H1 (cell line): Measurements from ENCODE around the gene SPAAR. TPM values are rescaled to one million over a fixed set of nuclear protein-coding genes. Genes with fewer than 3 reads are reported as not detected.

Source experiments
- CTCF ChIA-PET: fragments of 300-600 bp; sonication (Branson Sonifier 250); formaldehyde crosslinking; loops from one replicate; lab custom pipeline; 2021; ENCODE audit not compliant: partially characterized antibody; lab: Charles Lee
- POLR2A ChIA-PET: fragments of 300-600 bp; sonication (Branson Sonifier 250); formaldehyde crosslinking; loops from one replicate; lab custom pipeline; 2021; ENCODE audit warnings: inconsistent platforms; ENCODE audit not compliant: partially characterized antibody; lab: Charles Lee
- DNase-seq, 2 experiments: peaks; one replicate each; pipeline versions ENCODE4 v3.0.0 to v3.0.0-alpha.2; 2010 to 2022; ENCODE audit warnings: low spot score in 2 of 2, low read depth in 1 of 2, mixed read lengths in 1 of 2
- FAIRE-seq: peaks from 2 replicates; lab custom pipeline; 2011; peaks lifted over from hg19 to GRCh38; lab: Jason Lieb, UNC
- H2AFZ ChIP-seq: 2 replicates; pipeline ENCODE4 v1.8.1; 2012; ENCODE audit warnings: low read length, inconsistent platforms
- H2AK5ac ChIP-seq: 2 replicates; pipeline ENCODE4 v1.6.1; 2013; ENCODE audit warnings: low read depth, low read length
- H2BK120ac ChIP-seq: replicated peaks from 2 replicates; pipeline ENCODE3; 2013; ENCODE audit warnings: low read depth, low read length, inconsistent platforms
- H2BK12ac ChIP-seq: 2 replicates; pipeline ENCODE4 v1.6.1; 2013; ENCODE audit warnings: low read depth, low read length
- H2BK15ac ChIP-seq: 2 replicates; pipeline ENCODE4 v1.6.1; 2013; ENCODE audit warnings: low read length
- H2BK20ac ChIP-seq: 2 replicates; pipeline ENCODE4 v1.6.1; 2013; ENCODE audit warnings: low read length
- H2BK5ac ChIP-seq: 2 replicates; pipeline ENCODE4 v1.6.1; 2013; ENCODE audit warnings: low read depth, low read length
- H3K14ac ChIP-seq: 2 replicates; pipeline ENCODE4 v1.6.1; 2013; ENCODE audit warnings: inconsistent platforms; ENCODE audit not compliant: insufficient read length
- H3K18ac ChIP-seq: 2 replicates; pipeline ENCODE4 v1.6.1; 2013; ENCODE audit warnings: low read length; ENCODE audit errors: extremely low read depth
- H3K23ac ChIP-seq: 2 replicates; pipeline ENCODE4 v1.6.1; 2013; ENCODE audit warnings: inconsistent platforms; ENCODE audit not compliant: insufficient read length
- H3K23me2 ChIP-seq: 2 replicates; pipeline ENCODE4 v1.6.1; 2013; ENCODE audit warnings: low read depth, low read length
- H3K27ac ChIP-seq: 2 replicates; pipeline ENCODE4 v1.6.1; 2011; ENCODE audit warnings: low read depth, low read length, inconsistent platforms
- H3K27me3 ChIP-seq, 4 experiments: replicated peaks in 1 of 4; 1 replicate in 1 of 4; 2 replicates in 3 of 4; pipeline versions ENCODE4 v1.6.1 to v1.8.1; 2011 to 2013; ENCODE audit warnings: low read length in 3 of 4, mild to moderate bottlenecking in 3 of 4, inconsistent platforms in 2 of 4, mixed read lengths in 2 of 4, moderate library complexity in 1 of 4; ENCODE audit not compliant: control insufficient read depth in 3 of 4, insufficient read depth in 3 of 4; ENCODE audit errors: extremely low read depth in 1 of 4
- H3K36me3 ChIP-seq, 4 experiments: 2 replicates each; pipeline versions ENCODE4 v1.6.1 to v1.8.1; 2011 to 2013; ENCODE audit warnings: mild to moderate bottlenecking in 4 of 4, low read length in 3 of 4, moderate library complexity in 2 of 4, control low read depth in 1 of 4, inconsistent platforms in 1 of 4; ENCODE audit not compliant: insufficient read depth in 4 of 4, control insufficient read depth in 2 of 4
- H3K4ac ChIP-seq: replicated peaks from 2 replicates; pipeline ENCODE3; 2013; ENCODE audit warnings: low read length, low read depth, mixed read lengths, inconsistent platforms; ENCODE audit not compliant: insufficient read length
- H3K4me1 ChIP-seq, 4 experiments: replicated peaks in 1 of 4; 1 replicate in 1 of 4; 2 replicates in 3 of 4; pipeline versions ENCODE4 v1.6.1 to v1.8.1; 2011 to 2013; ENCODE audit warnings: low read length in 3 of 4, inconsistent platforms in 2 of 4, mixed read lengths in 1 of 4; ENCODE audit not compliant: insufficient read depth in 4 of 4, control insufficient read depth in 3 of 4
- H3K4me2 ChIP-seq, 2 experiments: 2 replicates each; pipeline versions ENCODE4 v1.6.1 to v1.8.1; 2011 to 2013; ENCODE audit warnings: low read depth in 2 of 2, low read length in 2 of 2, control low read depth in 1 of 2, inconsistent platforms in 1 of 2, mild to moderate bottlenecking in 1 of 2; ENCODE audit not compliant: insufficient read depth in 1 of 2
- H3K4me3 ChIP-seq, 4 experiments: fragments of 200-600, 300-600 bp in 1 of 4; sonication (generic), shearing (Covaris generic), sonication (Bioruptor Twin) in 1 of 4; 2 replicates each; pipeline versions ENCODE4 v1.5.1 to v1.8.1; 2011 to 2016; ENCODE audit warnings: low read length in 4 of 4, low read depth in 3 of 4, control low read depth in 2 of 4, inconsistent platforms in 2 of 4, mild to moderate bottlenecking in 2 of 4, mixed read lengths in 1 of 4, moderate library complexity in 1 of 4; ENCODE audit not compliant: insufficient read depth in 2 of 4; ENCODE audit errors: extremely low read depth in 1 of 4
- H3K56ac ChIP-seq: replicated peaks from 2 replicates; pipeline ENCODE3; 2013; ENCODE audit warnings: low read depth, mild to moderate bottlenecking, mixed read lengths, low read length, inconsistent platforms; ENCODE audit not compliant: insufficient read length
- H3K79me1 ChIP-seq: 2 replicates; pipeline ENCODE4 v1.6.1; 2013; ENCODE audit warnings: low read depth, low read length, control low read depth
- H3K79me2 ChIP-seq, 2 experiments: 2 replicates each; pipeline versions ENCODE4 v1.6.1 to v1.8.1; 2012 to 2013; ENCODE audit warnings: low read length in 2 of 2, mild to moderate bottlenecking in 2 of 2, inconsistent platforms in 1 of 2; ENCODE audit not compliant: insufficient read depth in 2 of 2, control insufficient read depth in 1 of 2
- H3K9ac ChIP-seq, 4 experiments: replicated peaks in 1 of 4; 1 replicate in 1 of 4; 2 replicates in 3 of 4; pipeline versions ENCODE4 v1.6.1 to v1.8.1; 2011 to 2013; ENCODE audit warnings: low read depth in 3 of 4, low read length in 3 of 4, control low read depth in 2 of 4, mild to moderate bottlenecking in 2 of 4, moderate library complexity in 2 of 4, inconsistent platforms in 1 of 4; ENCODE audit errors: extremely low read depth in 1 of 4
- H3K9me3 ChIP-seq, 2 experiments: 2 replicates each; pipeline versions ENCODE4 v1.6.1 to v1.8.1; 2012 to 2013; ENCODE audit warnings: mild to moderate bottlenecking in 2 of 2, moderate library complexity in 2 of 2, control low read depth in 1 of 2, inconsistent platforms in 1 of 2, low read depth in 1 of 2, low read length in 1 of 2, mixed read lengths in 1 of 2; ENCODE audit not compliant: insufficient read depth in 2 of 2
- H4K20me1 ChIP-seq, 2 experiments: replicated peaks in 1 of 2; 2 replicates each; pipeline versions ENCODE3 to v1.8.1; 2011 to 2013; ENCODE audit warnings: inconsistent platforms in 2 of 2, low read length in 2 of 2, mild to moderate bottlenecking in 1 of 2; ENCODE audit not compliant: insufficient read depth in 2 of 2, control insufficient read depth in 1 of 2
- H4K5ac ChIP-seq: 2 replicates; pipeline ENCODE4 v1.6.1; 2013; ENCODE audit warnings: low read length, low read depth, mixed read lengths, inconsistent platforms; ENCODE audit not compliant: insufficient read length
- H4K8ac ChIP-seq: 2 replicates; pipeline ENCODE4 v1.8.0; 2013; ENCODE audit warnings: mild to moderate bottlenecking, moderate library complexity, low read length, inconsistent platforms; ENCODE audit not compliant: insufficient read depth; ENCODE audit errors: extremely low read depth
- H4K91ac ChIP-seq: replicated peaks from 2 replicates; pipeline ENCODE3; 2013; ENCODE audit warnings: low read length, mixed read lengths, inconsistent platforms; ENCODE audit not compliant: insufficient read length
- CTBP2 ChIP-seq: IDR thresholded peaks from 2 replicates; pipeline ENCODE4 v1.7.0; 2011; ENCODE audit warnings: borderline replicate concordance, mild to moderate bottlenecking, moderate library complexity, mixed read lengths, low read length; ENCODE audit not compliant: insufficient read depth, insufficient read length
- TBP ChIP-seq: IDR thresholded peaks from 2 replicates; pipeline ENCODE4 v1.6.1; 2011; ENCODE audit warnings: low read depth, low read length, improper control_type of control experiment
- WGBS, 2 experiments: shearing (Covaris generic) in 1 of 2; methylation state at CpG; one replicate each; pipeline versions ENCODE4 v1.1.6 to v1.1.7; 2013 to 2015; ENCODE audit warnings: low lambda C conversion rate in 2 of 2, mixed read lengths in 2 of 2, inconsistent platforms in 1 of 2, low coverage in 1 of 2, missing lambda C conversion rate in 1 of 2; ENCODE audit not compliant: insufficient replicate concordance in 2 of 2, insufficient coverage in 1 of 2, insufficient read length in 1 of 2; ENCODE audit errors: extremely low coverage in 1 of 2, missing lambda C conversion rate in 1 of 2; 5-methylcytosine and 5-hydroxymethylcytosine counted together
- polyA plus RNA-seq, 7 experiments: library from polyadenylated mRNA; depleted of rRNA in 3 of 7; stranded (reverse) in 5 of 7; unstranded in 2 of 7; fragments of >200 nt in 5 of 7; fragments of 200-250 nt in 2 of 7; gene quantifications; 1 replicate in 5 of 7; 2 replicates in 1 of 7; 4 replicates in 1 of 7; pipeline versions ENCODE4 v1.2.1 to v1.2.3, GENCODE V29; 2011 to 2013; ENCODE audit warnings: missing spikeins in 2 of 7, mixed read lengths in 2 of 7
- total RNA-seq: library from RNA; stranded (reverse); fragmentation: NEBNext Ultra II Directional; extraction: Animal tissue kit (Norgen Biotek cat#: 25700); gene quantifications from 2 replicates; pipeline ENCODE4 v1.2.1, GENCODE V29; 2021

SPAAR gene
- total and polyA plus RNA-seq, 2 of the 8 experiments (the other 6 are each of a cell fraction or from before 2014, with no cell fraction given) = 0.27 TPM; not detected in 1

DNA sequence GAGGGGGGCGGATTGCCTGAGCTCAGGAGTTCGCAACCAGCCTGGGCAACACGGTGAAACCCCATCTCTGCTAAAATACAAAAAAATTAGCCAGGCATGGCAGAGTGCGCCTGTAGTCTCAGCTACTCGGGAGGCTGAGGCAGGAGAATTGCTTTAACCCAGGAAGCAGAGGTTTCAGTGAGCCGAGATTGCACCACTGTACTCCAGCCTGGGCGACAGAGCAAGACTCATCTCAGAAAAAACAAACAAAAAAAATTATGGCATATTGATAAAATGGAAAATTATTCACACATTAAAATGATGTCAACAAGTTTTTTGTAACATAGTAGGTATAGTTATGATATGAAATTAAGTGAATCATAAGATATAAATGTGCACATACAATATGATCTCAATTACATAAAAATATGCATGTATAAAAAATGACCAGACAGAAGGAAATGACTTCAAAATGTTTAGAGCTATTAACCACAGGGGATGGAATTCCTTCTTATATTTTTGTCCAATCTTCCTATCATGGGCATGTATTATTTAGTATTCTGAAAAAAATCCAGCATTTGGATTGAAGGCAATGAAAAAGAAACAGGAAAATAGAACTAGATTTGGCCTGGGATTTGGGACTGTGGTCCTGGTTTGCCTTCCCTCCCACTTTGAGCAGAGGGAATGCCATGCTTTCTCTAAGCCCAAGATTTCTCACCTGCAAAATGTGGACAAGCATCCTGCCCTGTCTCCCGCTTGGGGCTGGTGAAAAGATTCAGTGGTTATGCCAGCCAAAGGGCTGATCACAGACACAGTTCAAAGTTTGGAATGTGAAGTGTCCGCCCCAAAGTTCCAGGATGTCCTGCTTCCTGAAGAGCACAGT, 19.5 kb downstream of the SPAAR start:
- Histone ChIP-seq H3K79me1 (no peaks in the 10 kb centered on the region), H2BK20ac (no peak overlapping the region), H2BK12ac (no peak overlapping the region), H3K4me2 (no peak overlapping the region), H4K91ac (no peak overlapping the region), H2AK5ac (no peak overlapping the region), H3K9me3 (no peaks in the 10 kb centered on the region), H2AFZ (no peak overlapping the region), H3K9ac (no peak overlapping the region), H2BK15ac (no peak overlapping the region), H3K4ac (no peak overlapping the region), H3K27ac (no peak overlapping the region), H3K23ac (no peak overlapping the region), H3K14ac (no peak overlapping the region), H3K4me1 (no peaks in the 10 kb centered on the region), H3K56ac (no peak overlapping the region), H2BK120ac (no peak overlapping the region), H4K8ac (no peak overlapping the region), H2BK5ac (no peak overlapping the region), H3K18ac (no peak overlapping the region), H3K23me2 (no peaks in the 10 kb centered on the region), H4K20me1 (no peaks in the 10 kb centered on the region), H3K4me3 (no peak overlapping the region), H4K5ac (no peak overlapping the region), H3K36me3 (no peaks in the 10 kb centered on the region), H3K27me3 (no peaks in the 10 kb centered on the region), H3K79me2 (no peaks in the 10 kb centered on the region)
- FAIRE-seq (no peak), DNase-seq (no peak)
- ChIA-PET CTCF (interaction anchor here (0.6 to 1.0 kb wide), 5 partner anchors 12 to 703 kb away, joined by 3 to 4 read pairs (median 3); no protein-coding TSS in a partner anchor), POLR2A (no interaction called here)
- WGBS, 2 experiments = 92% methylated on average over 9 of the region's 9 CpGs; no CpG with 5 or more reads in 1 of the 2 experiments
- no peak for TF ChIP-seq CTBP2
- no peak for TF ChIP-seq TBP
